Keratinocyte (primary cell): ENCODE measurements around the gene COL9A3. TPM values are rescaled to one million over a fixed set of nuclear protein-coding genes. Genes with fewer than 3 reads are reported as not detected.
"Not testable (repeated sequence)": the region's sequence is repeated elsewhere in the genome, so short reads cannot be mapped to it uniquely, and the experiment has no call there.

Source experiments
- DNase-seq: peaks from one replicate; pipeline ENCODE4 v3.0.0-alpha.2; 2011; ENCODE audit warnings: low read depth, missing footprints, low spot score
- FAIRE-seq: peaks from 2 replicates; lab custom pipeline; 2011; peaks lifted over from hg19 to GRCh38; lab: Jason Lieb, UNC
- H2AFZ ChIP-seq: 2 replicates; pipeline ENCODE4 v1.6.0; 2012; ENCODE audit warnings: low read length, control low read depth, inconsistent platforms; ENCODE audit not compliant: control insufficient read depth
- H3K27ac ChIP-seq: 2 replicates; pipeline ENCODE4 v1.5.1; 2011; ENCODE audit warnings: low read length; ENCODE audit not compliant: control insufficient read depth, insufficient read depth
- H3K27me3 ChIP-seq: 3 replicates; pipeline ENCODE4 v1.6.0; 2011; ENCODE audit warnings: low read length; ENCODE audit not compliant: control insufficient read depth, insufficient read depth; ENCODE audit errors: extremely low read depth
- H3K36me3 ChIP-seq, 2 experiments: 2 replicates in 1 of 2; 3 replicates in 1 of 2; pipeline ENCODE4 v1.5.1; 2011; ENCODE audit warnings: low read length in 2 of 2, mild to moderate bottlenecking in 1 of 2; ENCODE audit not compliant: control insufficient read depth in 2 of 2, insufficient read depth in 2 of 2; ENCODE audit errors: extremely low read depth in 1 of 2
- H3K4me1 ChIP-seq: 3 replicates; pipeline ENCODE4 v1.5.1; 2011; ENCODE audit warnings: low read length; ENCODE audit not compliant: control insufficient read depth, insufficient read depth; ENCODE audit errors: extremely low read depth
- H3K4me2 ChIP-seq: 3 replicates; pipeline ENCODE4 v1.6.0; 2011; ENCODE audit warnings: low read depth, low read length; ENCODE audit not compliant: control insufficient read depth, insufficient read depth; ENCODE audit errors: extremely low read depth
- H3K4me3 ChIP-seq, 3 experiments: fragments of 200-600 bp in 1 of 3; sonication (generic) in 1 of 3; 2 replicates in 2 of 3; 3 replicates in 1 of 3; pipeline ENCODE4 v1.5.1; 2011 to 2016; ENCODE audit warnings: low read length in 3 of 3, mild to moderate bottlenecking in 3 of 3, control low read depth in 2 of 3, inconsistent platforms in 1 of 3, low read depth in 1 of 3, mixed read lengths in 1 of 3, mixed run types in 1 of 3, moderate library complexity in 1 of 3; ENCODE audit not compliant: control insufficient read depth in 2 of 3, insufficient read depth in 2 of 3; ENCODE audit errors: extremely low read depth in 1 of 3
- H3K79me2 ChIP-seq: 2 replicates; pipeline ENCODE4 v1.6.0; 2012; ENCODE audit warnings: low read length; ENCODE audit not compliant: control insufficient read depth, insufficient read depth
- H3K9ac ChIP-seq: 3 replicates; pipeline ENCODE4 v1.6.0; 2011; ENCODE audit warnings: low read length; ENCODE audit not compliant: control insufficient read depth, insufficient read depth; ENCODE audit errors: extremely low read depth
- H3K9me1 ChIP-seq: 3 replicates; pipeline ENCODE4 v1.6.0; 2011; ENCODE audit warnings: low read length; ENCODE audit not compliant: control insufficient read depth, insufficient read depth; ENCODE audit errors: extremely low read depth
- H3K9me3 ChIP-seq: 2 replicates; pipeline ENCODE4 v1.5.1; 2012; ENCODE audit warnings: low read depth, low read length; ENCODE audit not compliant: control insufficient read depth
- H4K20me1 ChIP-seq: 3 replicates; pipeline ENCODE4 v1.6.0; 2011; ENCODE audit warnings: low read length; ENCODE audit not compliant: control insufficient read depth, insufficient read depth; ENCODE audit errors: extremely low read depth
- EZH2 ChIP-seq: IDR thresholded peaks from one replicate; pipeline ENCODE4 v1.6.1; 2012; ENCODE audit warnings: inconsistent platforms, mild to moderate bottlenecking, low read length, moderate library complexity
- dilution Hi-C: fragments of 300-500 bp; cut with MboI; formaldehyde crosslinking; loops from one replicate; pipeline ENCODE4 v1.7.0; 2020; ENCODE audit warnings: low sequenced_read_pairs; ENCODE audit not compliant: extremely low pct_ligation_motif_present
- polyA plus RNA-seq, 5 experiments: library from polyadenylated mRNA; depleted of rRNA in 3 of 5; stranded (reverse) in 3 of 5; stranded (forward) in 1 of 5; unstranded in 1 of 5; fragments of >200 nt; gene quantifications; 1 replicate in 1 of 5; 2 replicates in 3 of 5; 3 replicates in 1 of 5; pipeline versions ENCODE4 v1.2.1 to v1.2.3, GENCODE V29; 2011 to 2012; ENCODE audit warnings: missing spikeins in 2 of 5, low read depth in 1 of 5, low replicate concordance in 1 of 5
- TF ChIP-seq, protein P1 (sequence below), 3 experiments: IDR thresholded peaks in 1 of 3; conservative IDR thresholded peaks in 1 of 3; optimal IDR thresholded peaks in 1 of 3; 2 replicates in 2 of 3; 3 replicates in 1 of 3; pipeline versions ENCODE3 to v1.5.1; 2011; ENCODE audit warnings: low read length in 3 of 3, mild to moderate bottlenecking in 3 of 3, moderate library complexity in 2 of 3, control low read depth in 1 of 3, inconsistent platforms in 1 of 3; ENCODE audit not compliant: insufficient read depth in 2 of 3; ENCODE audit errors: extremely low read depth in 1 of 3

The COL9A3 gene
- polyA plus RNA-seq, 1 donor (not counting 4 experiments of a cell fraction or from before 2014, with no cell fraction given), result 4.8 TPM

DNA sequence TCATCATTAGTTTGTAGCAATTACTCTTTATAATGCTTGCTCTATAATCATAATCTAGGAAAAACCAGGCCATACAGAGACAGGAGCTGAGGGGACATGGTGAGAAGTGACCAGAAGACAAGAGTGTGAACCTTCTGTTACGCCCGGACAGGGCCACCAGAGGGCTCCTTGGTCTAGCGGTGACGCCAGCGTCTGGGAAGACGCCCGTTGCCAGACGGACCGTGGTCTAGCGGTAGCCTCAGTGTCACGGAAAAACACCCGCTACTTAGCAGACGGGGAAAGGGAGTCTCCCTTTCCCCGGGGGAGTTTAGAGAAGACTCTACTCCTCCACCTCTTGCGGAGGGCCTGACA is 56.8 kb downstream of the COL9A3 start:
- H3K27me3 ChIP-seq, H4K20me1 ChIP-seq, H3K9me3 ChIP-seq, H3K79me2 ChIP-seq, FAIRE-seq, H2AFZ ChIP-seq, H3K4me2 ChIP-seq, H3K9ac ChIP-seq, H3K9me1 ChIP-seq, dilution Hi-C loops, H3K27ac ChIP-seq, H3K4me3 ChIP-seq, H3K36me3 ChIP-seq, DNase-seq: not testable (repeated sequence)
- peaks cover 11% of the 10 kb centered on the region for H3K4me1 ChIP-seq
- TF ChIP-seq, protein P1, sequence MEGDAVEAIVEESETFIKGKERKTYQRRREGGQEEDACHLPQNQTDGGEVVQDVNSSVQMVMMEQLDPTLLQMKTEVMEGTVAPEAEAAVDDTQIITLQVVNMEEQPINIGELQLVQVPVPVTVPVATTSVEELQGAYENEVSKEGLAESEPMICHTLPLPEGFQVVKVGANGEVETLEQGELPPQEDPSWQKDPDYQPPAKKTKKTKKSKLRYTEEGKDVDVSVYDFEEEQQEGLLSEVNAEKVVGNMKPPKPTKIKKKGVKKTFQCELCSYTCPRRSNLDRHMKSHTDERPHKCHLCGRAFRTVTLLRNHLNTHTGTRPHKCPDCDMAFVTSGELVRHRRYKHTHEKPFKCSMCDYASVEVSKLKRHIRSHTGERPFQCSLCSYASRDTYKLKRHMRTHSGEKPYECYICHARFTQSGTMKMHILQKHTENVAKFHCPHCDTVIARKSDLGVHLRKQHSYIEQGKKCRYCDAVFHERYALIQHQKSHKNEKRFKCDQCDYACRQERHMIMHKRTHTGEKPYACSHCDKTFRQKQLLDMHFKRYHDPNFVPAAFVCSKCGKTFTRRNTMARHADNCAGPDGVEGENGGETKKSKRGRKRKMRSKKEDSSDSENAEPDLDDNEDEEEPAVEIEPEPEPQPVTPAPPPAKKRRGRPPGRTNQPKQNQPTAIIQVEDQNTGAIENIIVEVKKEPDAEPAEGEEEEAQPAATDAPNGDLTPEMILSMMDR (optimal IDR thresholded peaks at IDR 0.05 in 1 of 3, IDR thresholded peaks at IDR 0.05 in 1 of 3, conservative IDR thresholded peaks at IDR 0.05 in 1 of 3; ENCODE audit: extremely low read depth in 1 of 3, insufficient read depth in 2 of 3, low read length in 3 of 3), result peak in 1 of 3 experiments; percentile 11

DNA sequence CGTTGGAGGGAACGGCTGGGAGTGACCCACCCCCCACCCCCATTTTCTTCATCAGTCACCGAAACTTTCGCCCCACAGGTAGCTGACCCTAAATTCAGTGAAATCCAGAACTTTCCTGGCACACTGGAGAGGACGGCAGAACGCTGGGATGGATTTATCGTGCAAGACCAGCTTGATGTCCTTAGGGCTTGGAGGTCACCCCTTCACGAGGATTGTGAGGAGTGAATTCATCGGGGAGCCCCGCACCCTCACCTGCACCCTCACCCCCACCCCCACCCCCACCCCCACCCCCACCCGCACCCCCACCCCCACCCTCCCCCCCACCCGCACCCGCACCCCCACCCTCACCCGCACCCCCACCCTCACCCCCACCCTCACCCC is 58.1 kb downstream of the COL9A3 start:
- Histone ChIP-seq H3K27me3 (no peaks in the 10 kb centered on the region), H3K27ac (no peak overlapping the region), H3K4me3 (no peak overlapping the region), H2AFZ (no peak overlapping the region), H3K9ac (no peak overlapping the region), H3K4me1 (peaks cover 11% of the 10 kb centered on the region), H3K36me3 (peaks cover 0 to 2% of the 10 kb centered on the region in 2 experiments), H3K9me1 (no peaks in the 10 kb centered on the region), H3K79me2 (no peaks in the 10 kb centered on the region), H3K9me3 (no peaks in the 10 kb centered on the region), H4K20me1 (no peaks in the 10 kb centered on the region), H3K4me2 (no peak overlapping the region)
- no peak for TF ChIP-seq EZH2
- TF ChIP-seq, protein P1 (optimal IDR thresholded peaks at IDR 0.05 in 1 of 3, IDR thresholded peaks at IDR 0.05 in 1 of 3, conservative IDR thresholded peaks at IDR 0.05 in 1 of 3; ENCODE audit: extremely low read depth in 1 of 3, insufficient read depth in 2 of 3, low read length in 3 of 3), result no peak
- DNase-seq (no peak), FAIRE-seq (no peak)
- dilution Hi-C loops, result no loop called here
